NT2/D1 (cell line): ENCODE measurements around the gene C1S.

Experiments used
- YY1 ChIP-seq: IDR thresholded peaks from 2 replicates; pipeline ENCODE4 v1.6.1; 2011; ENCODE audit not compliant: insufficient read length, insufficient read depth
- ZNF274 ChIP-seq: IDR thresholded peaks from 2 replicates; pipeline ENCODE4 v1.6.1; 2011; ENCODE audit warnings: mild to moderate bottlenecking, low read depth, low read length

DNA sequence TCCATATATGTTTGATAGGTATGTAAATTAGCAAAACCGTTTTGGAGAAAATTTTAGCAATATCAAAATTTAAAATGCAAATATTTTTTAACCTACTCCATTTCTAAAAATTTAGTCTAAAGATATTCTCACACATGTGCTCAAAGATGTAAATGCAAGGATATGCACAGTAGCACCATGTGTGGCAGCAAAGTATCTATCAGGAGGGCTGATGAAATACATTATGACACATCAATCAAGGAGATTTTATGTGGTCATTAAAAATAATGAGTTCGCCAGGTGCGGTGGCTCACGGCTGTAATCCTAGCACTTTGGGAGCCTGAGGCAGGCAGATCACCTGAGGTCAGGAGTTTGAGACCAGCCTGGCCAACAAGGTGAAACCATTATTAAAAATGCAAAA is 39.7 kb downstream of the C1S start:
- no peak for TF ChIP-seq YY1
- no peak for TF ChIP-seq ZNF274
